CD4-positive, CD25-positive, alpha-beta regulatory T cell (primary cell): ENCODE results near the gene ZNF821. TPM values are rescaled to one million over a fixed set of nuclear protein-coding genes. Genes with fewer than 3 reads are reported as not detected.
"Not testable (repeated sequence)": the region's sequence is repeated elsewhere in the genome, so short reads cannot be mapped to it uniquely, and the experiment has no call there.

Experiments used
- ATAC-seq, 2 donors: fragments of 150-1000 bp; cut with Tn5 transposase; one replicate each; pipeline ENCODE4 v1.10.0; 2021; ENCODE audit warnings: low read depth in 2 of 2, moderate number of reproducible peaks in 2 of 2, moderate library complexity in 1 of 2
- DNase-seq, 3 donors: peaks; one replicate each; pipeline versions ENCODE4 v3.0.0 to v3.0.0-alpha.2; 2012 to 2022; ENCODE audit warnings: mixed read lengths in 1 of 3
- H3K27ac ChIP-seq: one replicate; pipeline ENCODE4 v1.7.0; 2013; ENCODE audit warnings: mild to moderate bottlenecking, low read length; ENCODE audit not compliant: insufficient read depth, poor library complexity, severe bottlenecking
- H3K27me3 ChIP-seq: one replicate; pipeline ENCODE4 v1.7.0; 2013; ENCODE audit warnings: low read length; ENCODE audit not compliant: control insufficient read depth, insufficient read depth
- H3K36me3 ChIP-seq: one replicate; pipeline ENCODE4 v1.7.0; 2013; ENCODE audit warnings: mild to moderate bottlenecking, low read length, moderate library complexity; ENCODE audit not compliant: control insufficient read depth, insufficient read depth
- H3K4me1 ChIP-seq: 2 replicates; pipeline ENCODE4 v1.7.0; 2013; ENCODE audit warnings: mild to moderate bottlenecking, low read length; ENCODE audit not compliant: insufficient read depth, control insufficient read depth, poor library complexity, severe bottlenecking
- H3K4me3 ChIP-seq: one replicate; pipeline ENCODE4 v1.7.0; 2013; ENCODE audit warnings: low read depth, mild to moderate bottlenecking, low read length, moderate library complexity
- H3K9me3 ChIP-seq, 2 experiments: 1 replicate in 1 of 2; 2 replicates in 1 of 2; pipeline ENCODE4 v1.7.0; 2013; ENCODE audit warnings: low read length in 2 of 2, mild to moderate bottlenecking in 1 of 2, moderate library complexity in 1 of 2; ENCODE audit not compliant: control insufficient read depth in 2 of 2
- H3K27ac Mint-ChIP-seq, 3 donors: one replicate each; pipeline ENCODE4 v1.8.0; 2020 to 2022; ENCODE audit warnings: mild to moderate bottlenecking in 3 of 3, mixed read lengths in 3 of 3, moderate library complexity in 2 of 3
- H3K27me3 Mint-ChIP-seq: one replicate; pipeline ENCODE4 v1.8.0; 2022; ENCODE audit warnings: mild to moderate bottlenecking, mixed read lengths
- H3K36me3 Mint-ChIP-seq: one replicate; pipeline ENCODE4 v1.8.0; 2020; ENCODE audit warnings: mixed read lengths
- H3K4me1 Mint-ChIP-seq, 4 donors: one replicate each; pipeline ENCODE4 v1.8.0; 2020 to 2022; ENCODE audit warnings: mixed read lengths in 4 of 4, mild to moderate bottlenecking in 1 of 4
- H3K4me3 Mint-ChIP-seq, 4 donors: one replicate each; pipeline ENCODE4 v1.8.0; 2020 to 2022; ENCODE audit warnings: mild to moderate bottlenecking in 4 of 4, mixed read lengths in 4 of 4, moderate library complexity in 3 of 4
- H3K9me3 Mint-ChIP-seq, 7 donors: one replicate each; pipeline ENCODE4 v1.8.0; 2020 to 2022; ENCODE audit warnings: mixed read lengths in 7 of 7, mild to moderate bottlenecking in 3 of 7, moderate library complexity in 2 of 7
- polyA plus RNA-seq, 4 donors: library from polyadenylated mRNA; unstranded; fragments of 300-500 nt; fragmentation: Illumina TruSeq; gene quantifications; one replicate each; pipeline ENCODE4 v1.2.3, GENCODE V29; 2021
- total RNA-seq: library from RNA; stranded (reverse); gene quantifications from one replicate; pipeline ENCODE4 v1.2.3, GENCODE V29; 2022

Gene ZNF821
- total and polyA plus RNA-seq, 5 donors from 2014 or later, result 13.3 to 21.6 (median 15.2) TPM

- H3K27me3 ChIP-seq, result no peaks in the 10 kb centered on the region
- H3K4me3 ChIP-seq, result no peak overlapping the region
- no peaks in the 10 kb centered on the region for H3K9me3 Mint-ChIP-seq
- peaks cover 18% of the 10 kb centered on the region for H3K4me1 ChIP-seq
- H3K36me3 Mint-ChIP-seq, result peaks cover 44% of the 10 kb centered on the region
- H3K9me3 ChIP-seq, result no peaks in the 10 kb centered on the region
- peaks cover 49% of the 10 kb centered on the region for H3K36me3 ChIP-seq
- H3K27me3 Mint-ChIP-seq, result no peaks in the 10 kb centered on the region
- peaks cover 32 to 81% (median 54%) of the 10 kb centered on the region in 4 donors for H3K4me1 Mint-ChIP-seq
- H3K27ac Mint-ChIP-seq, result peak overlapping the region; percentile 71 to 74 (median 72)
- H3K4me3 Mint-ChIP-seq, result peak overlapping the region in 2 of 4 donors; percentile 6 to 13
- ATAC-seq (no peak), DNase-seq (no peak)
- H3K27ac ChIP-seq, result no peak overlapping the region
These were observed 31.4 kb upstream of the ZNF821 start for GRCh38 chr16:71915350-71915749.

- Histone ChIP-seq H3K9me3 (no peaks in the 10 kb centered on the region), H3K27me3 (no peaks in the 10 kb centered on the region), H3K4me3 (peak overlapping the region; percentile 17), H3K4me1 (peaks cover 22% of the 10 kb centered on the region), H3K27ac (no peak overlapping the region), H3K36me3 (peaks cover 43% of the 10 kb centered on the region)
- H3K9me3 Mint-ChIP-seq, result no peaks in the 10 kb centered on the region
- H3K36me3 Mint-ChIP-seq, result peaks cover 38% of the 10 kb centered on the region
- no peaks in the 10 kb centered on the region for H3K27me3 Mint-ChIP-seq
- peak overlapping the region in 1 of 4 donors; percentile 6 for H3K4me3 Mint-ChIP-seq
- peaks cover 32 to 82% (median 58%) of the 10 kb centered on the region in 4 donors for H3K4me1 Mint-ChIP-seq
- no peak for ATAC-seq
- DNase-seq, result no peak
- H3K27ac Mint-ChIP-seq, result peak overlapping the region; percentile 71 to 82 (median 72)
These were observed 30.8 kb upstream of the ZNF821 start for GRCh38 chr16:71914802-71915201.

- Mint-ChIP-seq H3K27me3 (no peaks in the 10 kb centered on the region), H3K9me3 (no peaks in the 10 kb centered on the region), H3K27ac (peak overlapping the region in 2 of 3 donors; percentile 31 to 73), H3K4me1 (peaks cover 28 to 92% (median 68%) of the 10 kb centered on the region in 4 donors), H3K36me3 (peaks cover 37% of the 10 kb centered on the region), H3K4me3 (no peak overlapping the region)
- no peak for ATAC-seq
- Histone ChIP-seq H3K9me3 (no peaks in the 10 kb centered on the region), H3K4me3 (peak overlapping the region; percentile 15), H3K4me1 (peaks cover 35% of the 10 kb centered on the region), H3K36me3 (peaks cover 29% of the 10 kb centered on the region), H3K27ac (no peak overlapping the region), H3K27me3 (no peaks in the 10 kb centered on the region)
- no peak for DNase-seq
These were observed 28.7 kb upstream of the ZNF821 start for GRCh38 chr16:71912534-71913275.

GRCh38 chr16:71911121-71911520 is 27.1 kb upstream of the ZNF821 start:
- Histone ChIP-seq H3K9me3 (no peaks in the 10 kb centered on the region), H3K27ac (no peak overlapping the region), H3K4me1 (peaks cover 37% of the 10 kb centered on the region), H3K4me3 (no peak overlapping the region), H3K36me3 (peaks cover 13% of the 10 kb centered on the region), H3K27me3 (no peaks in the 10 kb centered on the region)
- H3K9me3 Mint-ChIP-seq, result no peaks in the 10 kb centered on the region
- peaks cover 30% of the 10 kb centered on the region for H3K36me3 Mint-ChIP-seq
- no peak overlapping the region for H3K27ac Mint-ChIP-seq
- DNase-seq (no peak), ATAC-seq (no peak)
- H3K4me3 Mint-ChIP-seq, result peak overlapping the region in 2 of 4 donors; percentile 22 to 28
- no peaks in the 10 kb centered on the region for H3K27me3 Mint-ChIP-seq
- peaks cover 20 to 95% (median 68%) of the 10 kb centered on the region in 4 donors for H3K4me1 Mint-ChIP-seq

GRCh38 chr16:71905765-71906164 is 21.8 kb upstream of the ZNF821 start:
- not testable (repeated sequence) for H3K27me3 ChIP-seq, H3K9me3 Mint-ChIP-seq, H3K27me3 Mint-ChIP-seq, H3K27ac ChIP-seq, H3K9me3 ChIP-seq, ATAC-seq, H3K36me3 ChIP-seq
- H3K27ac Mint-ChIP-seq, result peak overlapping the region in 2 of 3 donors; percentile 24 to 79
- peaks cover 17% of the 10 kb centered on the region for H3K36me3 Mint-ChIP-seq
- H3K4me3 Mint-ChIP-seq, result peak overlapping the region; percentile 17 to 58 (median 40)
- Histone ChIP-seq H3K4me3 (peak overlapping the region; percentile 55), H3K4me1 (peaks cover 66% of the 10 kb centered on the region)
- H3K4me1 Mint-ChIP-seq, result peaks cover 21 to 100% (median 73%) of the 10 kb centered on the region in 4 donors
- peak in 1 of 3 donors; percentile 32 for DNase-seq

GRCh38 chr16:71904239-71904638 is 20.3 kb upstream of the ZNF821 start:
- peaks cover 12% of the 10 kb centered on the region for H3K36me3 Mint-ChIP-seq
- peak overlapping the region in 2 of 3 donors; percentile 38 to 79 for H3K27ac Mint-ChIP-seq
- H3K4me3 Mint-ChIP-seq, result peak overlapping the region; percentile 25 to 63 (median 48)
- Histone ChIP-seq H3K27ac (no peak overlapping the region), H3K4me1 (peaks cover 67% of the 10 kb centered on the region), H3K27me3 (no peaks in the 10 kb centered on the region), H3K4me3 (peak overlapping the region; percentile 7), H3K36me3 (peaks cover 6% of the 10 kb centered on the region), H3K9me3 (no peaks in the 10 kb centered on the region)
- H3K4me1 Mint-ChIP-seq, result peaks cover 29 to 95% (median 70%) of the 10 kb centered on the region in 4 donors
- no peak for ATAC-seq
- H3K9me3 Mint-ChIP-seq, result no peaks in the 10 kb centered on the region
- no peaks in the 10 kb centered on the region for H3K27me3 Mint-ChIP-seq
- no peak for DNase-seq

- H3K4me3 ChIP-seq, result peak overlapping the region; percentile 42
- H3K4me3 Mint-ChIP-seq, result peak overlapping the region in 3 of 4 donors; percentile 25 to 70 (median 52)
- no peak for DNase-seq
- no peak for ATAC-seq
- H3K9me3 Mint-ChIP-seq, result no peaks in the 10 kb centered on the region
- H3K27me3 ChIP-seq, result no peaks in the 10 kb centered on the region
- peaks cover 34 to 95% (median 69%) of the 10 kb centered on the region in 4 donors for H3K4me1 Mint-ChIP-seq
- H3K4me1 ChIP-seq, result peaks cover 66% of the 10 kb centered on the region
- peak overlapping the region; percentile 38 to 79 (median 49) for H3K27ac Mint-ChIP-seq
- peaks cover 3% of the 10 kb centered on the region for H3K36me3 ChIP-seq
- no peak overlapping the region for H3K27ac ChIP-seq
- H3K36me3 Mint-ChIP-seq, result peaks cover 6% of the 10 kb centered on the region
- no peaks in the 10 kb centered on the region for H3K27me3 Mint-ChIP-seq
- no peaks in the 10 kb centered on the region for H3K9me3 ChIP-seq
These were observed 19.6 kb upstream of the ZNF821 start for GRCh38 chr16:71903608-71904007.
